Anterior cingulate cortex (tissue), 58 donors: Measurements from ENCODE around the gene IMPG2.

Source experiments
- DNase-seq, 58 donors: peaks; one replicate each; lab custom pipeline; 2025; lab: John Stamatoyannopoulos, UW

IMPG2 gene

DNA sequence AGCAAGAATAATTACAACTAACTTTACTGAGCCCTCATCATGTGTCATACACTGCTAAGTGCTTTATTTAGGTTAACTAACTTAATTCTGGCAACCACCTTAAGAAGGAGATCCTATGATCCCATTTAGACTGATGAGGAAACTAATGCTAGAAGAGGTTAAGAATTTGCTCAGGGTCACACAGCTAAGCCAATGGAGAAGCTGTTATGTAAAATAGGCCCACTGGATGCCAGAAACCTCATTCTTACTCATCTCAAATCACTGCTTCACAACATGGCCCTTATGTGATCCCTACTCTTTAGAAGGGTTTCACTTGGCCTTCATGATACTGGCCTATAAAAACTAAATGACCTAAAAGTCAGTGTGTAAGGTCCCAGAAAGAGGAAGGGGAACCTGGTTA, 41.2 kb downstream of the IMPG2 start:
- no peak for DNase-seq

DNA sequence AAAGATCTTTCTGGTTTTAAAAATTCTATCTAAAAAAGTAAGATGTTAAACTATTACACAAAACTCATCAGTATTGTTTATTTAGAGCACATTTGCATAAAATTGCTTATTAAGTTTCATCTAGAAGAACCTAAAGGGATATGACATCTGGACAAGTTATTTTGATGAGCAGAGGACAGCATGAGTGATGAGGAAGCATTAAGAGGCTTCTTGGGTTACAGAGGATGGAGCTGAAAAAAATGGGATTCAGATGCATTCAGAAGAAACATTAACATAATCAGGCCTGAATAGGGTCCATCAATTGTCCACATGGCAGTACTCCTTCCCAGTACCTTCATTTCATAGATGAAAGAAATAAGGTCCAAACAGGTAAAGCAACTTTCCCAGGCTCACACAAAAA, 41.6 kb downstream of the IMPG2 start:
- no peak for DNase-seq

DNA sequence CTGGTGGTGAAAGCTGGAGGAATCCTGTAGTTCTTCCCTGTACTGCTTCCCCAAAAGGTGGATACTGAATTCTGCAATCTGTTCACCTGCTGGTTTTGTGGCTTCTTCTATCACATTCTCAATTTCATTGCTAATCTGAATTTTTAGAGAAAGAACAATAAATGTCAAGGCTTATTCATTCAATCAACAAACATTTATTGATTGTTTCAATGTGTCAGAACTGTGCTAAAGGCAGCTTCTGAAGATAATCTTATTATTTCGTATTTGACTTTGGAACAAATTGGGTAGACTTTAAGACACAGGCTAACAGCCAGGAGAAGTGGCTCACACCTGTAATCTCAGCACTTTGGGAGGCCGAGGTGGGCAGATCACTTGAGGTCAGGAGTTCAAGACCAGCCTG, 46.8 kb downstream of the IMPG2 start:
- no peak for DNase-seq

DNA sequence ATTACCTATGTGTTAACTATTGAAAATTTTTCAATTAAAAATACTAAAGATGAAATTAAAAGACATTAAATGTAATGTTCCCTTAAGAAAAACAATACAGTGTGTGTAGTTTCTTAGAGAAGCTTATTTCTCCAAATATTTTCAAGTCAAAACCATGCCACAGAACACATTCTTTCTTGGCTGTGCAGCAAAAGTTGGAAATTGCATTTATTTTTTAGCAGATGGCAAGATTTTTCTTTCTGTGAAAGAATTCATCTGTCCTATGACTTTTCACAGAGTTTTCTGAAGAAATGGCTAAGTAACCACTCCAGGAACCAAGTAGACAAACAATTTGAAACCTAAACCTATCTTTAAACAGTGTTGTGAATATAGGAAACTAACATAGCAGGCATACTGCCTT, 47.2 kb downstream of the IMPG2 start:
- peak in 1 of 58 donors; percentile 15 for DNase-seq

DNA sequence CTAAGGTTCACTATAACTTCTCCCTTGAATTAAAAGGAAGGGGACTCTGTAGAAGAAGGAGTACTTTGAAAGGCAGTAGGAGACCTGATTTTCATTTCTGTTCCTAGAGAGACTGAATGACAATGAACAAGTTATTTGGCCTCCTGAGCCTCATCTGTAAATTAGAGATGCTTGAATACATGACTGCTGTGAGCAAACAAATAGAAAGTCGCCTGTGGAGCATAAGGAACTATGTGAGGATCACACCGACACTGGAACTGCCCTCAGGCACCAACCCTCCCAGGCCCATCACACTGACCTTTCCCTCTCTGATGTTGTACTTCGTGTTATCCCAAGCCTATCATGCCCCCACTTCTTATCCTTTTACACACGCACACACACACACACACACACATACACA, 48.6 kb downstream of the IMPG2 start:
- DNase-seq = no peak

DNA sequence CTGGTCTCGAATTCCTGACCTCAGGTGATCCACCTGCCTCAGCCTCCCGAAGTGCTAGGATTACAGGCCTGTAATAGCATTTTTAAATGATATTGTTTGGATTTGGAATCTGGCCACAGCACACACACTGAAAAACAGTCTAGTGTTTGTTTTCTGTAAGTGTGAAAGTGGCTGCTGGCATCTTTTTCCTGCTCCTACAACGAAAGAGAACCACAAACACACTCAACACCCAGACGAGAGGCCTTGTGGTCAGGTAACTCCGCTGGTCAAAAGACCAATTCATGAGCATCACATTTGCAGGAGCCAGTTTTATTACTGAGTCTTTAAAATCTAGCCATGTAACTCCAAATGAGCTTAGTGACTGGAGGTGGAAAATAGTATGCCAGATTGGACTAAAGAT, 50.2 kb downstream of the IMPG2 start:
- DNase-seq = no peak

DNA sequence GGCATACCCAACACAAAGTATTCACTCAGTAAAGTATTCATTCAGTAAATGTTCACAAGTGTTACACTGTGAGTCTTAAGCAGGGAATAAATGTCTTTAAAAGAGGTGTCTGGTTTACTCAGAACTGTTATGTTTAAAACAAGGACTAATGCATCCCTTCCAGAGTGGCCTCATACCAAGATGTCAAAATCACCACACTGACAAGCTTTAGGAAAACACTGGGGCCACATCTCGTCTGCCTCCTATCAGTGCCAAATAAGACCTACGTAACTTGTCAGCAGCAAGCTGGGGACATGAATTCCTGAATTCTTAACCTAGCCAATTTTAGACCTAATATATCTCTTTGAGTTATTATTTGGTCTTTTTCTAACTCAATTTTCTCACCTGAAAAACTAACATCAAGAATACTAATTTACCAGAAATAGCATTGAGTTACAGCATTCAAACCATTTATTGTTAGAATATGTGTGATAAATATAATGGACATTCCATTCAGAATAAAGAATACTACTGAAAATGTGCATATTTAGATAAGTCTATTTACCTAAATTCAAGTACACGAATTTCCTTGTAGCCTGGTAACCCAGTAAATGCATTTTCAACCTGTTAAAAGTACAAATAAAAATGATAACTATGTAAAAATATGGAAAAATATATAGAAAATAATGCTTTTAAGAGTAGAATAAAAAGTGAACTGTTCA, 51.3 kb downstream of the IMPG2 start:
- DNase-seq = no peak

DNA sequence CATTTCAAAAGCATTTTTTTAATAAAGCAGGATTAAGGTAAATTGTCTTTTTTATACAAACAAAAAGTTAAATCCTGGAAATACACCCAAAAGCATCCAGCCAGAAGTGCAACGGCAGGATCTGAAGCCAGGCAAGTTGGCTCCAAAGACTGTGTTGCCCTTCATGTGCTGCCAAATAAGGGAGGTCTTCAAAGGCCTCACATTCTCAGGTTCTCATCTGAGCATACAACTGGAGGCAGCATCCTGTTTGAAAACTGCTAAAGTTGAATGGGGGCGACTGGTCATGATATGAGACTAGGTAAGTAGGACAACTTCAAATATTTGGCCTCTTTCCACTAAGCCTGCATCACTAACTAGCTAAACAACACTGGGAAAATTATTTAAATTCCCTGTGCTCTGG, 52.2 kb downstream of the IMPG2 start:
- no peak for DNase-seq

DNA sequence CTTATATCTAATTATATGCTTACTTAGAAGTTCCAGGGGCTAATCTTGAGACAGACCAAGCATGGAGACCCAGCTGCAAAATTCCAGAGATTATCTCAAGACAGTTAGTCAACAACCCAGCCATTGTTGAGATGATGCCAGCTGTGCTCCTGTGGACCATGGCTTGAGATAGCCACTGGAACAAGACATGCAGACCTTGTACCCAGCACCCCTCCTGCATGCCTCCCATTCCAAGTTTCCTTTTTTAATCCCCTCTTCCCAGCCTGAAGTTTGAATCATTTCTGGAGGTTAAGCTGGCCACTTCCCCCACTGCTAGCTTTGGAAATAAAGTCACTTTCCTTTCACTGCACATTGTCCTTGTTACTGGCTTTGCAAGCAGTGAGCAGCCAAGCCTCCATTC, 53.8 kb downstream of the IMPG2 start:
- no peak for DNase-seq

DNA sequence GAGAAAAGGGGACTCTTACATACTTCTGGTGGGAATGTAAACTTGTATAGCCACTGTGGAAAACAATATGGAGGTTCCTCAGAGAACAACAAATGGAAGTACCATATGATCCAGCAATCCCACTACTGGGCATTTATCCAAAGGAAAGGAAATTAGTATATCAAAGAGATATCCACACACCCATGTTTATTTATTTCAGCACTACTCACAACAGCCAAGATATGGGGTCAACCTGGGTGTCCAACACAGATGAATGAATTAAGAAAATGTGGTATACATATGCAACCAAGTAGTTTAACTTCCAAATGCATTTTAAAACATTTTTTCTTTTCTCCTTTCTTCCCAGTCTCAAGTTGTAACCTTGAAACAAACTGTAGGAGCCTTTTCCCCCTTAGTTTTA, 54.3 kb downstream of the IMPG2 start:
- no peak for DNase-seq

DNA sequence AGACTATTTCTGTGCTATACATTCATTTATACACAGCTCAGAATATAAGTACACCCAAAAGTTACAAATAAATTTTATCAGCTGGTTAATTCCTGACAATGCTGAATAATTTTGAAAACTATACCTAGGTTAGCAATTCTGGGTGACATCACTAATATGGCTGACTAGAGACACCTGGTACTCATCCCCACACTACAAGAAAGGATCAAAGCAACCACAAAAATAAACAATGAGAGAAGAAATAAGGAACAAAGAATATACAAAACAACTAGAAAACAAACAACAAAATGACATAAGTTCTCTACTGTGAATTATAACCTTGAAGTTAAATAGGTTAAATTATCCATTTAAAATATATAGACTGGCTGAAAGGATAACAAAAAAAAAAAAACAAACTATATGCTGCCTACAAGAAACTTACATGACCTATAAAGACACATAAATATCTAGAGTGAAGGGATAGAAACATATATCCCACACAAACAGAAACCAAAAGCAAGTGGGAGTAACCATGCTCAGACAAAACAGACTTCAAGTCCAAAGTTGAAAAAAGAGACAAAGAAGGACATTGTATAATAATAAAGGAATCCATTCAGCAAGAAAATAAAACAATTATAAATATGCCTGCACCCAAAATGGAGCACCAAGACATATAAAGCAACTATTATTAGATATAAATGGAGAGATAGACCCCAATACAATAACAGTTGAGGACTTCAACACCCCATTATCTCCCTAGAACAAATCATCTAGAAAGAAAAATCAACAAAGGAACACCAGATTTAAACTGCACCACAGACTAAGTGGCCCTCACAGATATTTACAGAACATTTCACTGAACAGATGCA, 57.8 kb downstream of the IMPG2 start:
- DNase-seq = peak in 1 of 58 donors; percentile 5

DNA sequence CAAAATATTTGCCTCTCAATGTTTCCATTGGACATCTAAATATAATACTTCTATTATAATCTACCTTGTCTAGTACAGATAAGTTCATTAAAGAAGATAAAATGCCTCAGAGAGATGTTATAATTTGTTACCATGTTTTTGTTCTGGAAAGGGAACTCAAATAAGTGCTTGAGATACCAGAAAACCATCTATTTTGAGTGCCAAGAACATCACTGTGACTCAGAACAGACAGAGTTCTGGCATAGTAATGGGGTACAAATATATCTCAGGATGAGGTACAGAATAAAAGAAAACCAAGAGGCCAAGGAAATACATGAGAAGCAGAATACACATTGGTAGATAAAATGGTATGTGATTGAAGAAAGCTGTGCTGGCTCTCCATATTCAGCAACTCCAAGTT, 58.9 kb downstream of the IMPG2 start:
- peak in 1 of 58 donors; percentile 26 for DNase-seq

DNA sequence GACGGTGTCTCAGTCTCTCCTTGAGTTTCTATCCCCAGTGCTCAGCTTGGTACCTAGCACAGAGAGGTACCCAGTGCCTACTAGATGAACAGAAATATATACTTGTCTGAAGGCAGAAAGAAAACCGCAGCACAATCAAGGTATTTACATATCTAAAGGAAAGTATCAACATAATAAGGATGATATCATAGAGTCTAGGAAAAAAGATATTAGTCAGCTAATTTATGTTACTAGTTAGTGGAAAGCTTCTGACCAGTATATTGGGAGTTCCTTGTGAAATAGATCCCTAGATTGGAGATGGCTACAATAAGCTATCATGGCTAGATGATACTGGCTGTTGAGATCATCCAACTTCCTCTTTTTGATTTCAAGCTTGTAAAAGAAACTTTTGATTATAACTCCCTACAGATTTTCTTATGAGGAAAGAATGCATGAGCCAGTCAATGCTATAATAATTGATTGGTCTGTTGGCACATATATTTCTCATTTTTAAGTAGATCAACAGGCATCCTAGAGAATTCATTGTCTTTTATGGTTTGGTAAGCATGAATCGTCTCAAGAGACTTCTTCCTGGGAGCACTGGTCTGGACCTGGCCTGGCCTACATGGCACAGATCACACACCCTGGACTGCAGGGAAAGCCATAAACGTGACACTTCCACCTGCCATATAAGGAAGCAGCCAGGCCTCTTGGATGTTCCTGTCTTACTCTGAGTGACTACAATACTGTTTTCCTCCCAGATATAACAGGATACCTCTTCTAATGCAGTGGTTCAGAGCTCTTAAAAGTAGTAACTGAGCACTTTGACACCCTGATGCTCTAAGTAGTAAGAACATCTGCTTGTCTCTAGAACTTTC, 60.7 kb downstream of the IMPG2 start:
- no peak for DNase-seq

DNA sequence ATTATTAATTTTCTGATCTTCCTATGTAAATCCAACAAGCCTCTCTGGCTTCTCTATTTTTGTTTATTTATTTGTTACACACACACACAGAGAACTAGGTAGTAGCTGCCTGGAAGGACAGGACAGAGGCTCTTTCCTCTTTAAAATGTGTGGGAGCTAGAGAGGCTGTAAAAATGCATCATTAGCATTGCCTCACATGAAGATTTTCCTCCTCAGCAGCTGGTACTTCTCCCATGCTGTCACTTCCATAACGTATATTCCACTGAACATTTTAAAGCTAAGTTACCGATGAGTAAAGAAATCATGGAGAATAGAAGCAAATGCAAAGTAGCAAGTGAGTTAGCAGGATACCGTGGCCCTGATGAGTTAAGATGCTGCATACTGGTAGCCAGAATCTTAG, 63.9 kb downstream of the IMPG2 start:
- peak in 1 of 58 donors; percentile 1 for DNase-seq

DNA sequence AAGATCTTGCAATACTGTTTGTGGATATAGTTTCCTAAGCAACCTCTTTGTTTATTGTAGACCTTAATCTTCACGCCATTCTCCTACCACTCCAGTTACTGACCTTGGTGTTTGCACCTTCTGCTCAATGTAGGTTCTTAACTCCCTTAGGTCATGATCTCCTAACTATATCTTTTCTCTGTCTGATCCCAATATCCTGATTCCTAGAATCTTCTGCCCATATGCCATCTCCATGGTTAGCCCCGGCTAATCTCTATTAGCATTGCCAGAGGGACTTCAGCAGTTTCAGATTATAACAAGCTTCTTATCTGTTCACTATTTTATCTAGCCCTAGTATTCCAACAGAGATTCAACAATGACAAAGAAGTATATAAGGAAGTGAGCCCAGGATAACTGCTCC, 64.9 kb downstream of the IMPG2 start:
- DNase-seq = no peak

DNA sequence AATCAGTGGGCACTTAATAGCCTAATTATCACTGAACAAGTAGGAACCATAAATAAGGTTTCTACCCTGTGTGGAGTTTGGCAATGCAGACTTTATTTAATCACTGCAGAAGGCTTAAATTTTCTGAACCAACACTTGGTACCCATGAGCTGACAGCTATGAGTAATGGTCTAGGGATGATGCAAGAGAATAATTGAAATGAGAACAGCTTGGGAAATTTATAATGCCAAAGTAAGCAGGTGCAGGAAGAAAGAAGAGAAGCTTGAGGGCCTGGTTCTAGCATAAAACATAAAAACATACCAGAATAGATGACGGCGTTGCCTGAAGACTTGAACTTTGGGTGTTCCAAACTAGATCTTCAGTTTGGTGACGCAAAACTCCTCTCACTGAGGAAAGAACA, 67.0 kb downstream of the IMPG2 start:
- no peak for DNase-seq

DNA sequence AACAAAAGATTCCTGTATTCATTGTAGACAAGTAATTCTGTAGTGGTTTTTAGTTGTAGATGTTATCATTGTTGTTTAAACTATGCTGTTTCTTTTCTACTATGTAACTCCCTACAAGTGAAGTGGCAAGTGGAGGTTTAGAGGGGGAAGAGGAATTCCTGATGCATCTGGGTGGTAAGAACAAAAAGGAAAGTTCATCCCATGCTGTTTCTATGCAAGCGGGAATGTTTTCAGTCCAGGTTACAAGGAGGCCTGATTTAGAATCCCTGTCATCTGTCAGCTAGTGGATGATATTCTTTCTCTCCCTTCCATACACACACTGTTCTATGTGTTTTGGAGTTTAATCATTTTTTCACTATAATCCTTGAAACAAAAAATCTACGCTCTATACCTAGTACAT, 67.4 kb downstream of the IMPG2 start:
- no peak for DNase-seq

DNA sequence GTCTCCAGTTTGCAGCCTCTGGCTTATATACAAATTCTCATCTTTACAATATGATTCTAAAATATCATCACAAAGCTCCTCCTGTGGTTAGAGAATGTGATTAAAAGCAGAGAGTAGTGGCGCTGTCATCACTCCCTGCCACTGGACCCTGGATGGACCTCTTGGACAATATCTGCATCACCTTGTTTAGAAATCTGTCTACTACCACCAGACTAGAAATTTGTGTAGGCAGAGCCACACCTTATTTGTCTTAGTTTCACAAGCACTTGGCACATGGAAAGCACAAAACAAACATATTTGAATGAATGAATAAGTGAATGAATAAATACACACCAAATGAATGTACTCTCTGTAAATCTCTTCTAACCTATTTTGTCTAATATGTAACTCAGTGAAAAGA, 68.1 kb downstream of the IMPG2 start:
- no peak for DNase-seq

DNA sequence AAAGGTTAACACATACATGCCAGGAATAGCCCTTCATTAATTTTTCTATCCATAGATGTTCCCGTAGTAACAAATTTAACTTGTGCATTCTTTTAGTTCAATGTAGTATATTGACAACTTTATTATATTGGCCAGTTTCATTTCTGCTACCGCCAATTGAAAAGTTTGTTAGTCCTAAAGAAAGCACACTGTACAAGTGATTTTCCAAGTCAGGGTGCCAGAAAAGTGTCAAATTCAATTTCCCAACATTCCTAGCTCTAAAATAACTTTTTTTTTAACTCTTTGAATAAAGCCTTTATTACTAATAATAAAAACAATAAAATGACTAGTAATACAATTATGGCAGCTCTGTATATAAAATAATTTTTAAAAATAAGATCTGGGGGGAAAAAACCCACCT, 68.9 kb downstream of the IMPG2 start:
- no peak for DNase-seq

DNA sequence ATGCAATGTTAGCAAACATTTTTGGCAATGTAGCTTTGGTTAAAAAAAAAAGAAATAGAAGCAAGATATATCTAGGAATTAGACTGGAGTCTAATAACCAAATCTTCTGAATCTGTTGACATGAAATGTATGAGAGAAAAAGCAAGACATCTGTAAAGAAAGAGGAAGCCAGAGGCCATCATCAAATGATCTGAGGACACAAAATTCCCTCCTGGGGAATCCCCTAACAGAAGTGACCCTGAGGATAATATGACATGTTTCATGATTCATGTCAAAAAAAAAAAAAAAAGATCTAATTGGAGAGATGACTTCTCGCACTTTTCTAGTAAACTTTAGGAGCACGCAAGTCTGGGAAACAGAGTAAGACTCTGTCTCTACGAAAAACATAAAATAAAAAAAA, 70.9 kb downstream of the IMPG2 start:
- DNase-seq = no peak

DNA sequence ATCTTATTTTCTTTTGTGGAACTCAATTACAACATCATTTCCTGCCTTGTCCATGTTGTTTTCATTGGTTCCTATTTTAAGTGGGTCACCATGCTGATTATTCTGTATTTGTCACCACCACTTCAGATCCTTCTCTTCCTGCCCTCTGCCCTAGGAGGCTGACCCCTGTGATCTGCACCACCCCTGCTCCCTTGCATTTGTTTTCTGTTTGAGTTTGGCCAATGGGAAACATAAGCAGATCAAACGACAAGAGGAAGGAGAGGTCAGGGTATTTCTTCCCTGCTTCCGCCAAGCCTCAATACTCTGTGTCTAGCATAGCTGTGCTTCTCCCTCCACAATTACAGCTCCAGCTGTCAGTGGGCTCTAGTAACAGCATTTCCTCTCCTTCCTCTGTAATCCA, 71.6 kb downstream of the IMPG2 start:
- no peak for DNase-seq
